HEK293 (cell line): ENCODE measurements around the gene ADPRHL1.

Experiments
- GLI4 ChIP-seq: fragments of 450-650 bp; formaldehyde crosslinking; IDR thresholded peaks from 2 replicates; pipeline ENCODE4 v1.5.1; 2016; ENCODE audit warnings: missing biosample characterization, missing genetic modification characterization
- ZNF16 ChIP-seq: fragments of 450-650 bp; formaldehyde crosslinking; IDR thresholded peaks from 2 replicates; pipeline ENCODE4 v1.5.1; 2016; ENCODE audit warnings: low read depth, missing biosample characterization, missing genetic modification characterization
- ZNF558 ChIP-seq: fragments of 450-650 bp; formaldehyde crosslinking; IDR thresholded peaks from 2 replicates; pipeline ENCODE4 v1.5.1; 2016; ENCODE audit warnings: missing biosample characterization, missing genetic modification characterization
- TF ChIP-seq, protein P1 (sequence below): fragments of 450-650 bp; formaldehyde crosslinking; IDR thresholded peaks from 2 replicates; pipeline ENCODE4 v1.5.1; 2016; ENCODE audit warnings: missing biosample characterization, missing genetic modification characterization
- TF ChIP-seq, protein P2 (sequence below): fragments of 450-650 bp; formaldehyde crosslinking; IDR thresholded peaks from 2 replicates; pipeline ENCODE4 v1.5.1; 2017; ENCODE audit warnings: missing biosample characterization, missing genetic modification characterization

DNA sequence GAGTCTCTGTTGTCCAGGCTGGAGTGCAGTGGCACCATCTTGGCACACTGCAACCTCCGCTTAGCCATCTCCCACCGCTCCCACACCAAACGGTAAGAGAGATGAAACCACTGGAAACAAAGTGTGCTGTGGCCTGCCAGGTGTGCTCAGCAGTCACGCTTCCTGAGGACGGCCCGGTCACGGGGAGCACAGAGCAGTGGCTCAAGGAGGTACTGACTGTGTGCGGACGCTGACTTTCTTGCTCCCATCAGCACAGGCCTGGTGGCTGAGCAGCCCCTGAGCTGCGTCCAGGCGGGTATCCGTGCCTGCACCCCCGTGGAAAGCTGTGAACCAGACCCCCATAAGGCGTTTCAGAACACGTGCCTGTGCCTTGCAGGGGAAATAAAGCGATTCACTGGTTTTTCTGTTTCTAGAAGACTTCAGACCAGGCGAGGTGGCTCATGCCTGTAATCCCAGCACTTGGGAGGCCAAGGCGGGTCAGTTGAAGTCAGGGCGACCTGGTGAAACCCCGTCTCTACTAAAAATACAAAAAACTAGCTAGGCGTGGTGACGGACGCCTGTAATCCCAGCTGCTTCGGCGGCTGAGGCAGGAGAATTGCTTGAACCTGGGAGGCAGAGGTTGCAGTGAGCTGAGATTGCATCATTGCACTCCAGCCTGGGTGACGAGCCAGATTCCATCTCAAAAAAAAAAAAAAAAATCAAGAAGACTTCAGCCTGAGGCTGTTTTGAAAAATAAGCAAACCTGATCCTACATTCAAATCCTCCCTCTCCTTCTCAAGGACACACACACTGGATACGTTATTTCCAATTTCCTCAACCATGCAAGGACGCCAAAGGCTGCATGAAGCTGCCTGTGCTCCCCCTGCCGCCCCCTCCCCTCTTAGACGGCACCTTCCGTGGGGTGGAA lies 25.5 kb downstream of the ADPRHL1 start:
- TF ChIP-seq, protein P1, sequence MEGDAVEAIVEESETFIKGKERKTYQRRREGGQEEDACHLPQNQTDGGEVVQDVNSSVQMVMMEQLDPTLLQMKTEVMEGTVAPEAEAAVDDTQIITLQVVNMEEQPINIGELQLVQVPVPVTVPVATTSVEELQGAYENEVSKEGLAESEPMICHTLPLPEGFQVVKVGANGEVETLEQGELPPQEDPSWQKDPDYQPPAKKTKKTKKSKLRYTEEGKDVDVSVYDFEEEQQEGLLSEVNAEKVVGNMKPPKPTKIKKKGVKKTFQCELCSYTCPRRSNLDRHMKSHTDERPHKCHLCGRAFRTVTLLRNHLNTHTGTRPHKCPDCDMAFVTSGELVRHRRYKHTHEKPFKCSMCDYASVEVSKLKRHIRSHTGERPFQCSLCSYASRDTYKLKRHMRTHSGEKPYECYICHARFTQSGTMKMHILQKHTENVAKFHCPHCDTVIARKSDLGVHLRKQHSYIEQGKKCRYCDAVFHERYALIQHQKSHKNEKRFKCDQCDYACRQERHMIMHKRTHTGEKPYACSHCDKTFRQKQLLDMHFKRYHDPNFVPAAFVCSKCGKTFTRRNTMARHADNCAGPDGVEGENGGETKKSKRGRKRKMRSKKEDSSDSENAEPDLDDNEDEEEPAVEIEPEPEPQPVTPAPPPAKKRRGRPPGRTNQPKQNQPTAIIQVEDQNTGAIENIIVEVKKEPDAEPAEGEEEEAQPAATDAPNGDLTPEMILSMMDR (tag by site-specific recombination): no peak
- TF ChIP-seq GLI4 (tag by site-specific recombination) (no peak), ZNF558 (tag by site-specific recombination) (no peak), ZNF16 (no peak)
- TF ChIP-seq, protein P2, sequence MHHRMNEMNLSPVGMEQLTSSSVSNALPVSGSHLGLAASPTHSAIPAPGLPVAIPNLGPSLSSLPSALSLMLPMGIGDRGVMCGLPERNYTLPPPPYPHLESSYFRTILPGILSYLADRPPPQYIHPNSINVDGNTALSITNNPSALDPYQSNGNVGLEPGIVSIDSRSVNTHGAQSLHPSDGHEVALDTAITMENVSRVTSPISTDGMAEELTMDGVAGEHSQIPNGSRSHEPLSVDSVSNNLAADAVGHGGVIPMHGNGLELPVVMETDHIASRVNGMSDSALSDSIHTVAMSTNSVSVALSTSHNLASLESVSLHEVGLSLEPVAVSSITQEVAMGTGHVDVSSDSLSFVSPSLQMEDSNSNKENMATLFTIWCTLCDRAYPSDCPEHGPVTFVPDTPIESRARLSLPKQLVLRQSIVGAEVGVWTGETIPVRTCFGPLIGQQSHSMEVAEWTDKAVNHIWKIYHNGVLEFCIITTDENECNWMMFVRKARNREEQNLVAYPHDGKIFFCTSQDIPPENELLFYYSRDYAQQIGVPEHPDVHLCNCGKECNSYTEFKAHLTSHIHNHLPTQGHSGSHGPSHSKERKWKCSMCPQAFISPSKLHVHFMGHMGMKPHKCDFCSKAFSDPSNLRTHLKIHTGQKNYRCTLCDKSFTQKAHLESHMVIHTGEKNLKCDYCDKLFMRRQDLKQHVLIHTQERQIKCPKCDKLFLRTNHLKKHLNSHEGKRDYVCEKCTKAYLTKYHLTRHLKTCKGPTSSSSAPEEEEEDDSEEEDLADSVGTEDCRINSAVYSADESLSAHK: no peak
